Measurements from ENCODE around the gene TMEM238. TPM values are rescaled to one million over a fixed set of nuclear protein-coding genes. Genes with fewer than 3 reads are reported as not detected.
"Not testable (repeated sequence)": the region's sequence is repeated elsewhere in the genome, so short reads cannot be mapped to it uniquely, and the experiment has no call there.

TMEM238 gene
- total and polyA plus RNA-seq, 9 donors, result 0.10 to 31.2 (median 2.5) TPM; not detected in 1

GRCh38 chr19:55426042-55426441 is 42.0 kb upstream of the TMEM238 start:
- H3K9me3 ChIP-seq, result no peaks in the 10 kb centered on the region
- H3K4me1 ChIP-seq (ENCODE audit: insufficient read depth), result no peaks in the 10 kb centered on the region
- H3K36me3 ChIP-seq, result no peaks in the 10 kb centered on the region
- H3K27ac ChIP-seq, result no peak overlapping the region
- 57 to 72% (median 70%) methylated on average over 2 of the region's 2 CpGs for WGBS, 3 donors
- intact Hi-C loops (cut with DNase I), result no loop called here
- H3K27me3 ChIP-seq, result no peaks in the 10 kb centered on the region
- no peak for DNase-seq
- no peak overlapping the region for H3K4me3 ChIP-seq
- no peak for TF ChIP-seq CTCF (IDR thresholded peaks at IDR 0.05)
- TF ChIP-seq EP300 (IDR thresholded peaks at IDR 0.05), result no peak
- TF ChIP-seq POLR2A (IDR thresholded peaks at IDR 0.05), result no peak

- 62 to 69% (median 69%) methylated on average over 3 of the region's 3 CpGs for WGBS, 3 donors
- TF ChIP-seq CTCF (IDR thresholded peaks at IDR 0.05), result no peak
- no peak for TF ChIP-seq EP300 (IDR thresholded peaks at IDR 0.05)
- TF ChIP-seq POLR2A (IDR thresholded peaks at IDR 0.05), result no peak
- no peaks in the 10 kb centered on the region for H3K27me3 ChIP-seq
- H3K9me3 ChIP-seq, result no peaks in the 10 kb centered on the region
- DNase-seq, result no peak
- H3K4me1 ChIP-seq (ENCODE audit: insufficient read depth), result no peaks in the 10 kb centered on the region
- H3K27ac ChIP-seq, result no peak overlapping the region
- no peak overlapping the region for H3K4me3 ChIP-seq
- intact Hi-C loops (cut with DNase I), result no loop called here
- H3K36me3 ChIP-seq, result no peaks in the 10 kb centered on the region
These were observed 40.4 kb upstream of the TMEM238 start for GRCh38 chr19:55424518-55424917.

GRCh38 chr19:55423225-55424005 is 39.3 kb upstream of the TMEM238 start:
- Histone ChIP-seq H3K4me1 (ENCODE audit: insufficient read depth) (no peaks in the 10 kb centered on the region), H3K27ac (no peak overlapping the region), H3K36me3 (no peaks in the 10 kb centered on the region), H3K27me3 (no peaks in the 10 kb centered on the region), H3K9me3 (no peaks in the 10 kb centered on the region), H3K4me3 (no peak overlapping the region)
- WGBS, 3 donors, result 64 to 70% (median 68%) methylated on average over 13 of the region's 13 CpGs
- intact Hi-C loops (cut with DNase I), result no loop called here
- DNase-seq, result no peak
- TF ChIP-seq POLR2A (IDR thresholded peaks at IDR 0.05) (no peak), EP300 (IDR thresholded peaks at IDR 0.05) (no peak), CTCF (IDR thresholded peaks at IDR 0.05) (no peak)

- H3K4me1 ChIP-seq (ENCODE audit: insufficient read depth); H3K27me3 ChIP-seq; H3K27ac ChIP-seq; H3K9me3 ChIP-seq; DNase-seq; intact Hi-C loops (cut with DNase I); H3K4me3 ChIP-seq; H3K36me3 ChIP-seq: not testable (repeated sequence)
- 68 to 83% (median 74%) methylated on average over 4 of the region's 4 CpGs for WGBS, 3 donors
These were observed 37.2 kb upstream of the TMEM238 start for GRCh38 chr19:55421281-55421680.

GRCh38 chr19:55419624-55420236 is 35.6 kb upstream of the TMEM238 start:
- DNase-seq, result no peak
- TF ChIP-seq EP300 (IDR thresholded peaks at IDR 0.05) (no peak), CTCF (IDR thresholded peaks at IDR 0.05) (no peak), POLR2A (IDR thresholded peaks at IDR 0.05) (no peak)
- Histone ChIP-seq H3K27ac (no peak overlapping the region), H3K27me3 (no peaks in the 10 kb centered on the region), H3K4me1 (ENCODE audit: insufficient read depth) (no peaks in the 10 kb centered on the region), H3K4me3 (no peak overlapping the region), H3K36me3 (no peaks in the 10 kb centered on the region), H3K9me3 (no peaks in the 10 kb centered on the region)
- 55 to 65% (median 63%) methylated on average over 5 of the region's 5 CpGs for WGBS, 3 donors
- intact Hi-C loops (cut with DNase I), result loop anchor here in 2 of 4 donors (5.0 to 10.0 kb wide), 4 partner anchors 85 to 945 kb away; partner anchors contain the start of genes BRSK1 (in 1 of the 2), CDC42EP5 (in 1 of the 2) and HSPBP1 (in 1 of the 2)
